ENCODE results near the gene REEP6.

REEP6 gene

GRCh38 chr19:1540365-1540925, 49.5 kb downstream of the REEP6 start:
- in situ Hi-C loops (cut with MboI; ENCODE audit: low sequenced_read_pairs): no loop called here

Data from HL-60/S4 treated with retinoic acid at 250 ng/mL for 4 days and 3 days (cell line).